DMS 273 treated with DMSO at 0.1 percent for 48 hours (cell line): ENCODE data around the gene NBPF4.
A peak's percentile ranks its signal among the peaks of the same experiment; 100 is the strongest.
"Not testable (repeated sequence)": the region's sequence is repeated elsewhere in the genome, so short reads cannot be mapped to it uniquely, and the experiment has no call there.

Experiments used
- DNase-seq: peaks from one replicate; lab custom pipeline; 2025; lab: John Stamatoyannopoulos, UW

NBPF4 gene

GRCh38 chr1:108214641-108215465 lies 29.0 kb downstream of the NBPF4 start:
- DNase-seq, result not testable (repeated sequence)

- DNase-seq, result no peak
Measured at GRCh38 chr1:108211014-108211413, 32.9 kb downstream of the NBPF4 start.

DNA sequence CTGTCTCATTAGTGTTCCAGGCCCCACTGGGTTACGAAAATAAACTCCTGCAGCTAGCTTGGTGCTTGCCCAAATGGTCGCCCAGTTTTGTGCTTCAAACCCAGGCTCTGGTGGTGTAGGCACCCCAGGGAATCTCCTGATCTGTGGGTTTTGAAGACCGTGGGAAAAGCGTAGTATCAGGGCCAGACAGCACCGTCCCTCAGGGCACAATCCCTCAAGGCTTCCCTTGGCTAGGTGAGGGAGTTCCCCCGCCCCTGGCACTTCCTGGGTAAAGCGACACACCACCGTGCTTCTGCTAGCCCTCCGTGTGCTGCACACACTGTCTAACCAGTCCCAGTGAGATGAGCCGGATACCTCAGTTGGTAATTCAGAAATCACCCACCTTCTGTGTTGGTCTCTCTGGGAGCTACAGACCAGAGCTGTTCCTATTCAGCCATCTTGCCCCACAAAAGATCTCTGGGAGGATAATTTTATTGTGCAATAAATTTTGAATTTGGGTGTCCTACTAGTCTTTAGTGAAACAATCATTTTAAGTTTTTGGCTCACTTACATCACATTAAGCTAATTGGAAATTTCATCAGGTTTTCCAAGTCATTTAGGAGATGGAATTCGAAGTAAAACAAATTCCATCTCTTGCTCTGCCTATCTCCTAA lies 34.3 kb downstream of the NBPF4 start:
- no peak for DNase-seq

- no peak for DNase-seq
Measured at GRCh38 chr1:108208724-108209446, 35.0 kb downstream of the NBPF4 start.

GRCh38 chr1:108203582-108203981 lies 40.3 kb downstream of the NBPF4 start:
- not testable (repeated sequence) for DNase-seq

- no peak for DNase-seq
Measured at GRCh38 chr1:108201687-108202086, 42.2 kb downstream of the NBPF4 start.

DNA sequence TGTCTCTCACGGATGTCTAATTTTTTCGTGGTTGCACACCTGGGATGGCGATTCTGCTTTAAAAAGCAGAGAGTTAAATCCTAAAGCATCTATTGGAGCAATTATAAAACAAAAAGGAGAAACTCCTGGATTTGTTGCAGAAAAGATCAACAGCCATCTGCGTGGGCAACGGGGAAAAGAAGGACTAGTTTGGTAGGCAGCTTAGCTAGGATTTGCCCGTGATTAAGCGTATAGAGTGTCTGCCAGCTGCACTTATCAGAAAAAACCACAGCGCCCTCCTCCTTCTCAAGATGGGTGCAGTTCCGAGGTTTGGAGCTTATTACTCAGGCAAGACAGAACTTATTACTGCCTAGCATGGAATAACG lies 43.2 kb downstream of the NBPF4 start:
- peak; percentile 41 for DNase-seq

DNA sequence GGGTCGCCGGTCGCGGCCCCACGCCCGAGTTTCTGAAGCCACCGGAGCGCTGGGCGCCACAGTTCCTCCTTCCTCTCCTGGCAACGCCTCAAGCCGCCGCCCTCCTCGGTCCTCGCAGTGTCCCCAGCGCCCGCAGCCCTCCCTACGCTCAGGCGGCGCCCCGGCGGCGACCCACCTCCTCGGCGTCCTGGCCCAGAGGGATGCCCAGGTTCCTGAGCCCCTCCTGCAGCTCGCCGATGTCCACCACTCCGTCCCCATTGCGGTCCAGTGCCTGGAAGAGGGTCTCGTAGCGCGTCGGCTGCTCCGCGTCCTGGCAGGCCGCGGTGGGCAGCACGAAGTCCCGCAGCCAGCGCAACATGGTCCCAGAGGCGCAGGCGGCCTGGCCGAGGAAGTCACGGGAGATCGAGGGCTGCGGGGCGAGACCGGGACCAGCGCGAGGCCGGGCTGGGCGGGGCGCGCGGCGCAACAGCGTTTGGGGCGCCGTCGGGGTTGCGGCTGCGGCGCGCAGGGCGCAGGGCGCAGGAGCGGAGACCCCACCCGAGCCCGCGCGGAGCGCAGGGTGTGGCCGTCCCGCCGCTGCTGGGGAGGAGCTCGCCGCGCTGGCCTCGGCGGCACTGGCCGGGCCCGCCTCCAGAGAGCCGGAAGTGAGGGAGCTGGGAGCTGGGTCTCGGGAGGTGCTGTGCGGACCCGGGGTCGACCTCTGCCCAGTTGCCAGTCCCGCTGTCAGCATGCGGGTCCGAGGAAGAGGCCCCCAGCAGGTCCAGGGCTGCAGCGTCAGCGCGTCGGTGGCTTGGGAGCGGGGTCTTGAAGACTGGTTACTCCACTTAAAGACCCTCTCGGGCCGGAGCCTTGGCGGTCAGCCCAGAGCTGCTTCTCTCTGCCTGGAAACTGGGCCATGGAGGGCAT lies 43.8 kb downstream of the NBPF4 start, which contains the start of gene SLC25A24:
Gene SLC25A24 (minus strand): TSS at position 563 of the 906 bp plus-strand sequence. CDS start 205 bp downstream, at position 358.
- peak; percentile 24 for DNase-seq

GRCh38 chr1:108199201-108199691 lies 44.6 kb downstream of the NBPF4 start:
- no peak for DNase-seq

DNA sequence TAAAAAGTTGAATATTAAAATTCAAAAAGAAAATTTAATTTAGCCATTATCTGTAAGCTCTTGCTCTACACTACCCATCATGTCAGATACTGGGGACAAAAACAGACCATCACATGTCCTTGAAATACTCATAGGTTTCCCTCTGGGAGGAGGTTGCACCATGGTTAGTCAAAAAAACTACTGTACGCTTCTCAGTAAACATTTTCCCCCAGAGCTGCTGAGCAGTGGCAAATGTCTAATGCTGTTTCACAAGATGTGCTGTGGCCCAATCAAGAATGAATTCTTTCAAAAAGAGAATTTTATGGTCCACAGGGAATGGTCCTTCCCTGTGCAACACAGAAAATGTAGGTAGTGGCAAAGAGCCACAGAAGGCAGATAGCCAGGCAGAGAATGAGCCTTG lies 49.8 kb downstream of the NBPF4 start:
- no peak for DNase-seq

GRCh38 chr1:108193333-108193732 lies 50.5 kb downstream of the NBPF4 start:
- DNase-seq, result no peak

DNA sequence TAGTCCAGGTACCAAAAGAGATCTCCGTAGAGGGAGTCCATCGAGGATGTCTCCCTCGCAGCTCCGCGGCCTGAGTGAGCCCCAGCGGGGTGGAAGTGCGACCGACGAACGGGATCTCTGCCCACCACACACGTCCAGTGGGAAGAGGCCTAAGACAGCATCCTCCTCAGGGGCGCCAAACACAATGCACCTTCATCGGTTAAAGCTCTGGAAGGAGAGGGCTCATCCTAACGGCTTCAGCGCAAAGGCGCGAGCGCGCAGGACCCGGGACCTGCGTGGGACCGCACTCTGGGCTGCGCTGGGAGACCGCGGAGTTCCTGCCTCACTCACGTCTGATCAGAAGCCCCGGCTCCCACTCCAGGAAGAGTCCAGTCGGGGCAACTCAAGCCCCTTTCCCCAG lies 51.3 kb downstream of the NBPF4 start:
- DNase-seq, result no peak

GRCh38 chr1:108190686-108191416 lies 53.0 kb downstream of the NBPF4 start:
- DNase-seq, result no peak

- no peak for DNase-seq
Measured at GRCh38 chr1:108190001-108190634, 53.8 kb downstream of the NBPF4 start.

GRCh38 chr1:108188801-108189200 lies 55.1 kb downstream of the NBPF4 start:
- no peak for DNase-seq

- no peak for DNase-seq
Measured at GRCh38 chr1:108182959-108183700, 60.7 kb downstream of the NBPF4 start.

GRCh38 chr1:108179018-108179417 lies 64.9 kb downstream of the NBPF4 start:
- DNase-seq, result no peak
